C1 segment of cervical spinal cord (tissue), 14 donors: Measurements from ENCODE around the gene CPNE2.
"Not testable (repeated sequence)": the region's sequence is repeated elsewhere in the genome, so short reads cannot be mapped to it uniquely, and the experiment has no call there.

Source experiments
- DNase-seq, 14 donors: peaks; one replicate each; lab custom pipeline; 2025; lab: John Stamatoyannopoulos, UW

The CPNE2 gene

DNA sequence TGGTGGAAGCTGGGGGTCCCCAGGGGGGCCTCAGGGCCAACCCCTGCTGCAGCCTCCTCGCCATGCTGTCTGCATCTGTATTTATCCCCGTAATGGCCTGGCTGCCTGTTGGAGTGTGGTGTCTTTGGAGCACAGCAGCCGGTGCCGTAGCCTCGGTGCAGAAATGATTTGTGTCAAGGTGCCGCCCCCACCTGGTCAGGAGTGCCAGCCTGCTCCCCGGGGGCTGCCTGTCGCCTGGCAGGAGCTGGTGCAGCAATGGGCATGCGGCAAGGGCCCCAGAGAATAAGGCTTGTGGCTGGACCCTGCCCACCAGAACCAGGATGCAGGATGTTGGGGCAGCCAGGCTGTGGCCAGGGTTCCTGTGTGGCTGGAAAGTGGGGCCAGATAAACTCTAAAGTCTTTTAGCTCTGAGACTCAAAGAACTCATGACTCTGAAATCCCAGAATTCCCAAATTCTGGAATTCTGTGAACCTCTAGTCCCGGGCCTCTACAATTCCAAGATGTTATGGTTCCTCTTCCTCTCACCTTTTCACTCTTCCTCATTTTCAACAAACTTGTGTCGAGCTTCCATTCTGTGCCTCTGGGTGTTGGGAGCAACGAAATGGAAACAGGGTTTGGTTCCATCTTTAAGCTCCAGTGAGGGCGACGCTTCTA lies 5.9 kb downstream of the CPNE2 start:
- DNase-seq, result no peak

DNA sequence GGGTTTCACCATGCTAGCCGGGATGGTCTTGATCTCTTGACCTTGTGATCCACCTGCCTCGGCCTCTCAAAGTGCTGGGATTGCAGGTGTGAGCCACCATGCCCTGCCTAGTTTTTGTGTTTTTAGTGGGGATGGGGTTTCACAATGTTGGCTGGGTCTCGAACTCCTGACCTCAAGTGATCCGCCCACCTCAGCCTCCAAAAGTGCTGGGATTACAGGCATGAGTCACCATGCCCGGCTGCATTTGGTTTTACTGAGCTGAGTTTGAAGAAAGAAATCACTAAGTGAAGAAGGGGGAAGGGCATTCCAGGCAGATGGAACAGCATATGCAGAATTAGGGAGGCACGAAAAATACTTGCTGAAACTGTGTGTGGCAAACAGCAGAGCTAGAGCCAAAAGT lies 7.6 kb downstream of the CPNE2 start:
- not testable (repeated sequence) for DNase-seq

DNA sequence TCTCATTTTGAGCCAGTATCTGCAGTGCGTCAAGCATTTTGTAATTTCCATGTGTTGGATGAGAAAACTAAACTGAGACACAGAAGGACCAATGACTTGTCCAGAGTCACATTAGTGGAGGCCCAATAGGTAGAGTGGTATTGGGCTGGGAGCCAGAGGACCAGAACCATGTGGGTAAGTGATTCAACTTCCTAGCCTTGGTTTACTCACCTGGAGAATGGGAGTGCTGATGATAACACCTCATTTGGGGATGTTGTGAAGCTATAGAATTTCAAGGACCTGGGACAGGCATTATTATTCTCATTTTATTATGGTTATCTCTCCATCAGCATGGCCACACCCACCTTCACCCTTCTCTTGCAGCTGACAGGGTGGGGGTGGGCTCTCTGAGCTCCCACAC lies 8.1 kb downstream of the CPNE2 start:
- DNase-seq, result no peak

DNA sequence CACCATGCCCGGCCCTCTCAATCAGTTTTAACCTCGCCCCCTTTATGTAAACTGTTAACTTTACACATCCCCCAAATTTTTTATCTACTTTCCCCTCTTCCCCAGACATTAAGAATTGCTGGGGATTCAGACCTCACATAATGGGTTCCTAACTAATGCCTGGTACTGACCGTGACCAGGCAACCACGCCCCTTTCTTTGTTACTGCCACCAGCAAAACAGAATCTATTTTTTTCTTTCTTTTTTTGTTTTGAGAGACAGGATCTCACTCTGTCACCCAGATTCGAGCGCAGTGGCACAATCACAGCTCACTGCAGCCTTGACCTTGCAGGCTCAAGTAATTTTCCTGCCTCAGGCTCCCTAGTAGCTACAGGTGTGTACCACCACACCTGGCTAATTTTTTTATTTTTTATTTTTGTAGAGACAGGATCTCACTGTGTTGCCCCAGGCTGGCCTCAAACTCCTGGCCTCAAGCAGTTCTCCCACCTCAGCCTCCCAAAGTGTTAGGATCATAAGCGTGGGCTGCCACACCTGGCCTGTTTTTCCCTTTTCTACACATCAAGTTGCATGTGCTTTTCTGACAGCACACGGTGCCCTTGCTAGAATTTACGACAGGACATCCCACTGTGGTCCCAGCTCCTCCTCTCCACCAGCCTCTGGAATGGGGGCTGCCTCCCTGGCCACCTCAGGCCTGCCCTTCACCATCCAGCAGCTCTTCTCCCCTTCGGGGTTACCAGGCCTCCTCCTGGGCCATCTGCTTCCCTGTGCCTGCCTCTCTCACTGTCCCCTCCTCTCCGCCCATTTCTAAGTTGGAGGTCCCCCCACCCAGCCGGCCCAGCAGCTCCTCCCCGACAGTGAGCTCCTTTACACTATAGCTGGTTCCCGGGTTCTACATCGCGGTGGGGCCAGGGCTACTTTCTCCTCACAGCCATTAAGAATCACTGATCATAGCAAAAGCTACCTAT lies 10.8 kb downstream of the CPNE2 start:
- DNase-seq, result peak in 1 of 14 donors; percentile 26

DNA sequence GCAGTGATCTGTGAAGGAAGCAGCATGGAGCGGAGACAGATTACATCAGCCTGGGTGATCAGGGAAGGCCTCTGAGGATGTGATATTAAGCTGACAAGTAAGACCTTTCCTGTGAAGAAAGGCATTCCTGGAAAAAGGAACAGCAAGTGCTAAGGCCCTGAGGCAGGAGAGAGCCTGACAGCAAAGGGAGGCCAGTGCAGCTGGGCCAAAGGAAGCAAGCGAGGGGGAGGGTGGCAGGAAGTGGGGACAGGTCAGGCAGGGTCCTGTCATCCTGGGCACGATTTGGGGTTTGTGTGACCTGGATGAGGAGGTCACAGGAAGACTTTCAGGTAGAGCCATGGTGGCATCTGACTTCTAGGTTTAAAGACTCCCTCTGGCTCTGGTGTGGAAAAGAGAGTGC lies 12.3 kb downstream of the CPNE2 start:
- DNase-seq, result no peak

DNA sequence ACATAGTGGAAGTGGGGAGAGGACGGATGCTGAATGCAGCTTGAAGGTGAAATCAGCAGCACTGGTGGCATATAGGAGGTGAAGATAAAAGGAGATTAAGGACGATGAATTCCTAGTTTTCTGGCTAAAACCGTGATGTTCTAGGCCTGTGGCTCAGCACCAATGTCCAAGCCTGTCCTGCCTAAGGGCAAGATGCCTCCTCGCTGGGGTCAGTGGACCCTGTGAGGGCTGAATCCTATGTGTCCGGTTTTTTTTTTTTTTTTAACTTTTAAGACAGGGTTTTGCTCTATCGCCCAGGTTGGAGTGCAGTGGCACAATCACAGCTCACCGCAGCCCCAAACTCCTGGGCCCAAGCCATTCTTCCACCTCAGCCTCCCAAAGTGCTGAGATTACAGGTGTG lies 12.8 kb downstream of the CPNE2 start:
- no peak for DNase-seq

DNA sequence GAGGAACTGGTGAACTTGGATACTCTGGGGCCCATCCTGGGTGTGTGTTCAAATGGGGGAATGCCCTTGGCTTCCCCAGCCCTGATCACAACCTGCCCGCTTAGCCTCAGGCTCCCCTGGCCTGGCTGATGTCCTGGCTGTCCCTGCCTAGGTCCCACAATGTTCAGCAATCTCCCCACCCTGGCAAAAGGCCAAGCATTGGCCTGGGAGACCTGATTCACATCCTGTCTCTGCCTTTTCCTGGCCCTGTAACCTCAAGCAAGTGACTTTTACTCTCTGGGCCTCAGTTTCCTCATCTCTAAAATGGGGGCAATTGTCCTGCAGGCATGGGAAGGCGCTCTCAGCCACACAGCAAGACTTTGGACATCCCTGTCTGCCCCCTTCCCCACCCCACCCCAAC lies 14.4 kb downstream of the CPNE2 start:
- no peak for DNase-seq

DNA sequence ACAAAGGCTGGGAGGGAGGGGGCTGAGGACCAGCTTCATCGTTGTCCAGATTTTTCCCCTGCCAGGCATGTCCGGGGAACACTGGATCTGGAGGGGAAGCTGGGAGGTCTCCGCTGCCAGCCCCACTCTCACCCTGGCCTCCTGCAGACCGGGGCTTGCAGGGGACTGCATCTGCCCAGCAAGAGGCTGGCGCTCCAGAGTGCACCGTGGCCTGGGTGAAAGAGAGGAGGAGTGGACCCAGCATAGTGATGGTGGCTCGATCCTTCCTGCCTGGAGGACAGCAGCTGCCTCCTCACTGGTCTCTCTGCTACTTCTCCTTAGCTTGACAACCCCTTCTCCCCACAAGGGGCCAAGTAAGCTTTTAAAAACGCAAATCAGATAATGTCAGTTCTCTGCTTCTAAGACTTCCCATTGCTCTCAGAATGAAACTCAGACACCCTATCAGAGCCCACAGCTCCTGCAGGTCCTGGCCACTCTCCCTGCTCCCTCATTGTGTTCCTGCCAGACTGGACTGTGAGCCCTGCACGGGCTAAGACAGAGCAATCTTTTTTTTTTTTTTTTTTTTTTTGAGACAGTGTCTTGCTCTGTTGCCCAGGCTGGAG lies 15.0 kb downstream of the CPNE2 start:
- peak in 5 of 14 donors; percentile 12 to 57 (median 29) for DNase-seq

DNA sequence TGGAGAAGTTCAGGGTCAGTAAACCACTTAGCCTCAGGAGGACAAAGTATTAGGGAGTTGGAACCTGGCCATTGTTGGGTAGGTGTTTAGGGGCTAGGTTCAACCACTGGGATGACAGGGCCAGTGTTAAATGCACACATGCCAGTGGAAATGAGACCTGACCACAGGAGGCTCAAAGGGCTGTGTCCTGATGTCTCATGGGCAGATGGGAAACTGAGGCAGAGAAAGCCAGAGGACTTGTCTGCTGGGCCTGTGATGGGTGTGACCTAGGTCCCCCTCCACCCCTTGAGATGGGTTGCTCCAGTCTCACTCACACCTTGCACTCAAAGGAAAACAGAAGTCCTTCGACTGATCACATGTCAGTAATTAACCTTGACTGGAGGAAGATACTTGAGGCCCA lies 16.0 kb downstream of the CPNE2 start:
- no peak for DNase-seq

DNA sequence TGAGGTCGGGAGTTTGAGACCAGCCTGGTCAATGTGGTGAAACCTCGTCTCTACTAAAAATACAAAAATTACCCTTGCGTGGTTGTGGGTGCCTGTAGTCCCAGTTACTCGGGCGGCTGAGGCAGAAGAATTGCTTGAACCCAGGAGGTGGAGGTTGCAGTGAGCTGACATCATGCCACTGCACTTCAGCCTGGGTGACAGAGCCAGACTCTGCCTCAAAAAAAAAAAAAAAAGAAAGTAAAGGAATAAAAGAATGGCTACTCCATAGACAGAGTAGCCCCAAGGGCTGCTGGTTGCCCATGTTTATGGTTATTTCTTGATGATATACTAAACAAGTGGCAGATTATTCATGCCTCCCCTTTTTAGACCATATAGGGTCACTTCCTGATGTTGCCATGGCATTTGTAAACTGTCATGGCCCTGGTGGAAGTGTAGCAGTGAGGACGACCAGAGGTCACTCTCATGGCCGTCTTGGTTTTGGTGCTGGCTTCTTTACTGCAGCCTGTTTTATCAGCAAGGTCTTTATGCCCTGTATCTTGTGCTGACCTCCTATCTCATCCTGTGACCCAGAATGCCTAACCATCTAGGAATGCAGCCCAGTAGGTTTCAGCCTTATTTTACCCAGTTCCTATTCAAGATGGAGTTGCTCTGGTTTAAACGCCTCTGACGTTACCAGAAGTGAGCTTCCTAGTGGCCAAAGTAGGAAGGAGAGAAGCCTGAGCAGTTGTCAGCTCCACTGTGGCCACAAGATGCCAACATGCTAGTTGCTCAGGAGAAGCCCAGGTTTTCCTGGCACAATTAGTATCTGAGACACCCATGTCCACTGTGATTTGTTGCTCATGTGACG lies 17.1 kb downstream of the CPNE2 start:
- not testable (repeated sequence) for DNase-seq

DNA sequence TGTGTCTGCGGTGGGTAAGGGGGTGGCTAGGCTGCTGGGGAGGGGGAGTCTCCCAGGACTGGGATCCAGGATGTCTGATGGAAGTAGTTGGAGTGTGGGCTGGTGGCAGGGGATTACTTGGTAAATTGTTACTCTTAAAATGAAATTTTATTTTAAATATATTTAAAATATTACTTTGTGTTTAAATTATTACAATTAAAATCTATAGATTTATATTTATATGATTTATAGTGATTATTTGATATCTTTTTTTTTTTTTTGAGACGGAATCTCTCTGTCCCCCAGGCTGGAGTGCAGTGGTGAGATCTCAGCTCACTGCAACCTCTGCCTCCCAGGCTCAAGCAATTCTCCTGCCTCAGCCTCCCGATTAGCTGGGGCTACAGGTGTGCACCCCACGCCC lies 18.6 kb downstream of the CPNE2 start:
- DNase-seq, result no peak

DNA sequence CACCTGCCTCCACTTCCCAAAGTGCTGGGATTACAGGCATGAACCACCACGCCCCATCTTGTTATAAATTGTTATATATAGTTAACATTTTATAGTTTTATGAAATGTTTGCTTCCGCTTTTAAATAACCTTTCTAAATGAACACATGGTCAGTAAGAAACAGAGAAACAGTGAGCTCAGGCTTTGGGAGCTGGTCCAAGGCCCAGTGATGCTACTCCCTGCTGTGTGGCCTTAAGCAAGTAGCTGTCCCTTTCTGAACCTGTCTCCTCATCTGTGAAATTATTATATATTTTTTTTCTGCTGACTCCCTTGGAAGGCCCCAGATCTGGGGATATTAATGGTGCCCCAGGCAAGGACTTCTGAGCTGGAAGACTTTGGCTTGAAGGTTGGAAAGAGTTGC lies 19.0 kb downstream of the CPNE2 start:
- no peak for DNase-seq

DNA sequence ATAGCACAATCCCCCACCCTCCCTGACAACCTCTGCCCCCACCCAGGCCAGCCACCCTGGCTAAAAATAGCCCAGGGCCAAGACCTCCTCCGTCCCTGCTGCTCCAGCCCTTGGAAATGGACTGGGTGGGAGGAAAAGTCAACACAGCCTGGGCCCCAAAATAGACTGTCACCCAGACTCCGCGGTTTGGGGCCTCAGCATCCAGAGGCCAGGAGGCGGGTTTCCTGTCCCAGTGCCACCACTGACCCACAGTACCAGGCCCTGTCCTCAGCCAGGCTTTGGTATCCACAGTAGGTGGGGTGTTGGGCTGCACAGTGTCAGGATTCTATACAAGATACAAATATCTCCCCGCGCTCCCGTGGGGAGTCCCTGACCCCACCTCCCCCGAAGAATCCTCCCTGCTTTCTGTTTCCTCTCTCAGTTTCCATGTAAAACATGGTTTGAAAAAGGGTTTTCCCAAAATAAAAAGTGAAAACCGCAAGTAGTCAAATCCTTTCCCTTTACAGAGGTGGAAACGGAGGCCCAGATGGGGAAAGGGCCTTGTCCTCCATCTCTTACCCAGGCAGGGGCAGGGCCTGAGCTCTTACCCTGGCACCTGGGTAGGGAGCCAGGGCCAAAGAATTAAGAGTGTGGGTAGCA lies 20.1 kb downstream of the CPNE2 start:
- DNase-seq, result no peak

DNA sequence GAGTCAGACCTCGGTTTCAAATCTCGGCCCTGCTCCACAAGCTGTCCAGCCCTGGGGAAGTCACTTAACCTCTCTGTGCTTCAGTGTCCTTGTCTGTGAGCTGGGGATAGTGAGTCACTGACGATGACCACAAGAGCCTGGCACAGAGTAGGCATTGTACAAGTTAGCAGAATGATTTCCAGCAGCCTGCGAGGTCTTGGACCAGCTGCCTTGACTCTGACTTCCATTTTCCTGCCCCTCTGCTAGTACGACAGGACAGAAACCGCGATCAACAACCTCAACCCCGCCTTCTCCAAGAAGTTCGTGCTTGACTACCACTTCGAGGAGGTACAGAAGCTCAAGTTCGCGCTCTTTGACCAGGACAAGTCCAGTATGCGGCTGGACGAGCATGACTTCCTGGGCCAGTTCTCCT lies 20.7 kb downstream of the CPNE2 start:
- peak in 3 of 14 donors; percentile 20 to 66 (median 32) for DNase-seq

DNA sequence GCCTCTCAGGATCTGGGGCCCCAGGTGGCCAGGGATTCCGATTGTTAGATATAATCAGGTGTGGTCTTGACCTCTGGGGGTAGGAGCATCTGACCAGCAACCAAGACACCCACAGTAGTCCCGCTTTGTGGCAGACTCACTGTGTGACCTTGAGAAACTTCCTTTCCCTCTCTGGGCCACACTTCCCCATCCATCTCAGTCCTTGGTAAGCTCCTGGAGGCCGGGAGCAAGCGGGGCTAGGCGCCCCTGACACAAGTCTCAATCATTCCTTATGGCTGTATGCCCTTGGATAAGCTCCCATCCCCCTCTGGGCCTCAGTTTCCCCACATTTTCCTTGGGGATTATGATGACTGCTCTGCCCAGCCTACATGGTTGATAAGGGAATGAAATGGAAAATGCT lies 21.3 kb downstream of the CPNE2 start:
- DNase-seq, result no peak

DNA sequence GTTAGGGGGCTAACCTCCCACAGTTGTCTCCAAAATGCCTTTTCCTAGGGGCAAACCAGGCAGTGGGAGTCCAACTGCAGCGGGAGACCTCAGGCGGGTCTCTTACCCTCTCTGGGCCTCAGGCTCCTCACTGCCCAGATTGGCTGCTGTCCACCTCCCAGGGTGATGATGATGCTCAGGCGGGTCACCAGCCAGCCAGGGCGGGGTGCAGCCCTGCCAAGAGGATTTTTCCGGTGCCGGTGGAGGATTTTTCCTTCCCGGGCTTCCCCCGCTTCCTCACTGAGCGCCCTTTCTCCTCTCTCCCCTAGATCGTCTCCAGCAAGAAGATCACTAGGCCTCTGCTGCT lies 22.8 kb downstream of the CPNE2 start:
- DNase-seq, result no peak

DNA sequence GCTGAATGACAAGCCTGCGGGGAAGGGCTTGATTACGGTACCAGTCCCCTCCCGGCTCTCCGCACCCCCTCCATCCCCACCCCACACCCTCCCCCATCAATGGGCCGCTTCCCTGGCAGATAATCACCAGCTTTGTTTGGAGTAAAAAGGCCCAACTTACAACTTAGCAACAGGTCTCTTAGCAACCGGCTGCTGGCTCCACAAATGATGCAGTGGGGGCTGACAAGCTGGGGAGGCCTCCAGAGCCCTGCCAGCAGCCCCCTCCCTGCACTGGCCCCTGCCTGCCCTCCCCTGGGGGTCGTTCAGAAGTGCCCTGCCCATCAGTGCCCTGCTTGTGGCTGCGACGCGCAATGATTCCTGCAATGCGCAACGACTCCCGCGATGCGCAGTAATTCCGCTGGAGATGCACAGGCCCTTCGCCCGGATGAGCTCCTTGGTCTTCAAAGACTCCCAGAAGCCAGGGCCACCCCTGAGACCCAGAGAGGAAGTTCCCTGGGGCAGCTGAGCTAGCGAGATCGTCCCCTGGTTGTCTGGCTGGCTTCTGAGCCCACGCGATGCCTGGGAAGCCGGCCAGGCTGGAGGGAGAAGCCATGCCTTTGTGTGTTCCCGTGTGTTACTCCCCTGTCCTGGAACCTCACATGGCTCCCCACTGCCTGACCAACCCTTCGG lies 23.3 kb downstream of the CPNE2 start:
- peak in 13 of 14 donors; percentile 59 to 95 (median 89) for DNase-seq

DNA sequence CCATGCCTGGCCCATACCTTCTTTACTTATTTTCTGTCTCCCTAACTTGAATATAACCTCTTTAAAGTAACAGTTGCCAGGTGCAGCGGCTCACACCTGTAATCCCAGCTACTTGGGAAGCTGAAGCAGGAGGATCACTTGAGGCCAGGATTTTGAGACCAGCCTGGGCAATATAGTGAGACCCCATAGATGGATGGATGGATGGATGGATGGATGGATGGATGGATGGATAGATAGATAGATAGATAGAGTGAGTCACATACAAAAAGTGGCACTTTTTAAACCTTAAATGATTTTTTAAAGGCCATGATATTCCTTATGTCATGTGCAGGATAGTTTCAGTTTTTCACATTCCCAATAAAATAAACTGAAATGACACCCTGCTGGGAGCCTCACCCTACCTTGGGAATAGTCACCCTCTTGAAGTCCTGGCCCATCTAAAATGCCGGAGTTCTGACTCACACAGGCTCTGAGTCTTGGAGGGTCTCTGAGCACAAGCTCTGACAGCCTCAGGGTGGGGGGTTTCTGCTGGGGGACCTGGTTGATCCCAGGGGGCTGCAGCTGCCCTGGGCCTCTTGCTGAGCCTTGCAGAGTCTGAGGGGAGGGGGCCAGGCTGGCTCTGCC lies 26.2 kb downstream of the CPNE2 start:
- no peak for DNase-seq

DNA sequence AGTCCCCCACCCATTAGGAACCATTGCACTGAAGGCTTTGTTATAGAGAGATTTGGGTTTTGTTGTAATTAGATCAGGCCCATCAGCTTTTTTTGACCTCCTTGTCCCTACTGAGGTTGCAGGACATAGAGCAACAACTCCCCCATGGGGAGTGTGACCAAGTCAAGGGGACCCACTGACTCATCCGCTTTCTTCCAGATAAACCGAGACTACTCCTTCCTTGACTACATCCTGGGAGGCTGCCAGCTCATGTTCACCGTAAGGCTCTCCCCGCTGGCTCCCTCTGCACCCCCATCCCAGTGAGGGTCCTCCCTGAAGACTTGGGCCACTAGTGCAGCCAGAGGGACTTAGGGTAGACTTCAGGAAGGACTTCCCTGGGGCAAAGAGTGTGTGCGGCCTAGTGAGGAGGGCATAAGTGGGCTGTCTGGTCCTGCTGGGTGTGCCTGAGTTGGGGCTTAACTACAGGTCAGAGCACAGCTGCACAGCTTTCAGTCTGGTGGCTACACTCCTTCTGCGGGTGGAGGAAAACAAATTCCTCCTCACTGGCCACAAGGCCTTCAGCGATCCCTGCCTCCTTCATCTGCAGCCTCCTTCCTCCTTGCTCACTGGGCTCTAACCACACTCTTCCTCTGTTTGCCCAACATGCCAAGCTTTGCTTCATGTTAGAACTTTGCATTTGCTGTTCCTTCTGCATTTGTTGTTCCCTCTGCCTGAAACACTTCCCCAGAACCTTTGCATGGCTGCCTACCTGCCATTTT lies 31.0 kb downstream of the CPNE2 start:
- DNase-seq, result no peak
